ENCODE results near the gene WWP2.

DNA sequence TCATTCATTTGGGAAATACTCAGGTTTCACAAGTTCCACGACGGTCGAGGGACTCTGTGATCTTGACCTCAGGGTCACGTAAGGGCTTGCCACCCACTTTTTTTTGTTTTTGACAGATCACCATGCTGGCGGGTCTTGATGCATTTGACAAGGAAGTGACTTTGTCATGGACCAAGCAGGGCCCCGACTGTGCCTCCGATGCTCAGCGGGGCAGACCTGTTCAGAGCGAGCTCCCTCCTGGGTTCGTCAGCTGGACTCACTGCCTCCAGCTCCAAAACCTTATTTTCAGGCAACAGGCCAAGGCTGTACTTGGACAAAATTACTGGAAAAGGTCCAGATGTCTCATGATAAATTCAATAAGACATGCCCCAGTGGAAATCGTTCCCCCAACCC is 180.0 kb downstream of the WWP2 start:
- no peak for TF ChIP-seq EZH2 (IDR thresholded peaks at IDR 0.05; ENCODE audit: borderline replicate concordance, insufficient read depth, low read length, poor library complexity, severe bottlenecking)
- TF ChIP-seq, protein P1, sequence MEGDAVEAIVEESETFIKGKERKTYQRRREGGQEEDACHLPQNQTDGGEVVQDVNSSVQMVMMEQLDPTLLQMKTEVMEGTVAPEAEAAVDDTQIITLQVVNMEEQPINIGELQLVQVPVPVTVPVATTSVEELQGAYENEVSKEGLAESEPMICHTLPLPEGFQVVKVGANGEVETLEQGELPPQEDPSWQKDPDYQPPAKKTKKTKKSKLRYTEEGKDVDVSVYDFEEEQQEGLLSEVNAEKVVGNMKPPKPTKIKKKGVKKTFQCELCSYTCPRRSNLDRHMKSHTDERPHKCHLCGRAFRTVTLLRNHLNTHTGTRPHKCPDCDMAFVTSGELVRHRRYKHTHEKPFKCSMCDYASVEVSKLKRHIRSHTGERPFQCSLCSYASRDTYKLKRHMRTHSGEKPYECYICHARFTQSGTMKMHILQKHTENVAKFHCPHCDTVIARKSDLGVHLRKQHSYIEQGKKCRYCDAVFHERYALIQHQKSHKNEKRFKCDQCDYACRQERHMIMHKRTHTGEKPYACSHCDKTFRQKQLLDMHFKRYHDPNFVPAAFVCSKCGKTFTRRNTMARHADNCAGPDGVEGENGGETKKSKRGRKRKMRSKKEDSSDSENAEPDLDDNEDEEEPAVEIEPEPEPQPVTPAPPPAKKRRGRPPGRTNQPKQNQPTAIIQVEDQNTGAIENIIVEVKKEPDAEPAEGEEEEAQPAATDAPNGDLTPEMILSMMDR (IDR thresholded peaks at IDR 0.05; ENCODE audit: poor library complexity, severe bottlenecking), result no peak
